HL-60/S4 treated with phorbol 12-myristate 13-acetate at 8.2 ng/mL for 4 days and 3 days (cell line): Measurements from ENCODE around the gene PTPRJ.

Experiments
- in situ Hi-C: fragments of 300-500 bp; cut with MboI; formaldehyde crosslinking; loops from 2 replicates; pipeline ENCODE4 v1.15.0; 2022; ENCODE audit warnings: low sequenced_read_pairs

Gene PTPRJ

DNA sequence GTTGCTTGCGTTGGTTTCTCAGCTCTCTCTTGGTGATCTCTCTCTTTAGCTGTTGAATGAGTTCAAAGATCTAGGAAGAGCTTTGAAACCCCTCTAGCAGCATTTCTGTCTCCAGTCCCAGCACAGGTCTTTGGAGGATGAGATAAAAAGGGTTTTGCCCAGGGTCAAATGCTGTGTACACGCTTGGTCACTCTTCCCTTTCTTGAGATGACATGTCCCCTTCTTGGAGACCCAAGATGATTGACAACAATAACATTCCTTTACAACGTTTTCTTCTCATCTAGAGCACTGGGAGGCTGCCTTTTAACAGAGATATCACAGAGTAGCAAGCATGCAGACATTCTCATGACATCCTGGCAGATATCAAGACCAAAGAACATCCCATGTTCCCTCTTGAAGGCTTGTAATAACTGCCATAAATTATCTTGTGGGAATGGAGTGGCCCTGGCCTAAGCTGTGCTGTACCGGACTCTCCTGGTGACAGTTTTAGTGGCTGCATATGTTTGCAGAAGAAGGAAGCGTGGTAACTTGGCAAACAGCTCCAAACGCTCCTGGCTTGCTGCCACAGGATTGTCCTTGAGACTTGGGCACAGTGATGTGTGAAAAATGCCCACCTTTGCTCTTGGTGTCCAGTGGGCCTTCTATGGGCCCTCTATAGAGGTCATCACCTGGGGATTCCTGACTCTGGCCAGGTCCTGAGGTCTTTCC, 107.8 kb downstream of the PTPRJ start:
- in situ Hi-C loops: no loop called here

DNA sequence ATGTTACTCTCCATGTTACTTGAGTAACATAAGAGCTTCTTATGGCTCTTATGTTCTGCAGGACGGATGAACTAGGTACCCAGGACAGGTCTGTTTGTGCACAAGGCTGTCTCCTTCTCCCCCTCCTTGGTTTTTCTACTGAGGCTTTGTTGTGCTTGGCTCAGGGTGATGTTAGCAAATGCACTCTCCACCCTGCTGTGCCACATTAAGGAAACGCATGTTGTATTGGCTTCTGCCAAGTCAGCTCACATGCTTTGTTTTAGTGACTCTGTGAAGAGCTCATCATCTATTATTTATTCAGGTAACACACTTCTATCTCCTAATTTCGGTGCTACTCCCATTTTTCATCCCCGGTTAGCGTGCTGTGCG, 108.3 kb downstream of the PTPRJ start:
- in situ Hi-C loops: no loop called here

DNA sequence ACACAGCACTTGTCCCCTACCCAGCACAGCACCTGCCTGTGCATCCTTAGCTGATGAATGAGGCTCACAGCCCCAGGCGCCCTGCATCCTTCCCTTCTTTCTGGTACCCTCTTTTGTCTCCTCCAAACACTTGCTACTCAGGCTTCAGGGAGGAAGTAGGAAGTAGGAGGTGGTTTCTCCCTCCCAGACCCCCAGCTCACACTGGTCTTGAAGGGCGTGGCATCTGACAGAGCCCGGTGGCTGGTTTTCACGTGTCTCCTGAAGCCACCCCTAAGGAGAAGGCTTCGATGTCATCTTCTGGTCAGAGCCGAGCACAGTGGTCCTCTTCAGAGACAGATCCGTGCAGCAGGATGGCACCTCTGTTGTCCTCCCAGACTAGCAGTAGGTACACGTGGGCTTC, 109.8 kb downstream of the PTPRJ start:
- in situ Hi-C loops: no loop called here

DNA sequence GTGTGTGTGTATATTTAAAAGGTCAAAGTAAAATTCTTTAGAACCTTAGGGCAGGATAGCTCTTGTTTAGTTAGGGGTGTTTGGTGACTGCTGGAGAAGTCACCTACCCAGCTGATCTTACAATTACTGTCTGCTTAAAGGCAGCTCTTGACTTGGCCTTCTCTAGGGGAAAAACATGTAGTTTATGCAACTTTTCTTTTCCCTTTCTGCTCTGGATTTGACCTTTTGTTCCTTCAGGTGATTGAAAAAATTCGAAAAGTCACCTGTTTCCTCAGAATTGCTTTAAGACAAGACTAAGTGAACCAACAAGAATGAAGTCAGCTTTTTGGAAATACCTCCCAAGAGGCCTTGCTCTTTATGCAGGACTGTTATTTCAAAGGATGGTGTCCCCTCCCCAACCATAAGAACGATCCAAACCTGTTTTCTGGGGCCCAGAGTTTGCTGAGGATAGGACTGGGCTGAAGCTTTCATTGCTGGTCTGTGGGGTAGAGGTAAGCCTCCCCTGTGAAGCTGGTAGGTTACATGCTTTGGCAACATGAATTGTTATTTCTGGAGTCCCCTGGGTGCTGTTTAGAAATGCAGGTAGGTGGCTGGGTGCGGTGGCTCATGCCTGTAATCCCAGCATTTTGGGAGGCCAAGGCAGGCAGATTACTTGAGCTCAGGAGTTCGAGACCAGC, 111.2 kb downstream of the PTPRJ start:
- in situ Hi-C loops: no loop called here

DNA sequence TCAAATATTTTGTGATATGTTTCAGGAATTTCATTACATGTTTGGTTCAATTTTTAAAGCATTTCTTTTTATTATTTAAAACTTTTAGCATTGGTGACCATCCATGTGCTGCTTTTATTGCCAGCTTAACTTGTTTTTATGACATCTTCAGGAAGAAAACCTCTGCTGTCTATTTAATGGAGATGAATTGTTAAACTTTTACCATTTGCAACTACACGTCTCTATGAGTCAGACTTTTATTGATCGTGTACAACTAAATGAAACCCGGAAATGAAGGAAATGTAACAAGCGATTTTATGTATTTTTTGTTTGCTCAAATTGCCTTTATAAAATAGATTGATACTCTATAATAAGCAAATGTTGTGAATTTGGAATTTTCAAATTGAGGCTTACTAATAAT, 113.0 kb downstream of the PTPRJ start:
- in situ Hi-C loops: no loop called here

DNA sequence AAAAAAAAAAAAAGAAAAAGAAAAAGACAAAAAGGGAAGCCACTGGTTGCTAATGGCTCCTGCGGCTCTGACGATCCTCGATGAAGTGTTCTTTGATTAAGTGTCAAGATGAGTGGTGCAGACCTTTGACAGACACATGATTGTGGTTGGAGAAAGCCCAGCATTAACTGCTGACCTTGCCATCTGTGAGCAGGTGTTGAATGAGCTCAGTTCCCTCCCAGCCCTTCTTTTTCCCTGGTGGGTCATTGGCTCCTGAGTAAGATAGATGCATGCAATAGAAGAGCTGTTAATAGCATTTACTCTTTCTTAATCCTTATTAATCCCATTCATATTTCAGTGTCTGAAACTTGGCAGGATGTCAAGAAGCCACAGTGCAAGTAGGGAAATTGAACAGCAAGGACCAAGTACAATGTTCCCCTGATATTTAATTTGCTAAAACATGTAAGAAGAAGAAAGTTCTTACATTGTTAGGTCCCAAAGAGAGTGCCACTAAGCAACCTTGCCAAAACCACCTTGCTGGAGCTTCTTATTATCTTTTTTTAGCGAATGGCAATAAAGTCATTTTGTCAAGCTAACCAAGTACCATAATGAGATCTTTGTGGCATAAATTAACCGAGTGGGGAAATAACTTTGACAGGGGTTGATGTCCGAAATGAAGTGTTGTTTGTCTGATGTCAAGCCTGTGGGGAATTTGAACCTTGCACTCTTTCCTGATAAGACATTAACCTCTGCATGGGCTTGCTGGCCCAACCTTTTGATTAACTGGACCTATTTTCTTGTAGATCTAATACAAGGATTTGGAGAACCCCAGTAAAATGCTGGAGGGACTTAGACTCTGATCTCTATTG, 113.7 kb downstream of the PTPRJ start:
- in situ Hi-C loops: no loop called here

DNA sequence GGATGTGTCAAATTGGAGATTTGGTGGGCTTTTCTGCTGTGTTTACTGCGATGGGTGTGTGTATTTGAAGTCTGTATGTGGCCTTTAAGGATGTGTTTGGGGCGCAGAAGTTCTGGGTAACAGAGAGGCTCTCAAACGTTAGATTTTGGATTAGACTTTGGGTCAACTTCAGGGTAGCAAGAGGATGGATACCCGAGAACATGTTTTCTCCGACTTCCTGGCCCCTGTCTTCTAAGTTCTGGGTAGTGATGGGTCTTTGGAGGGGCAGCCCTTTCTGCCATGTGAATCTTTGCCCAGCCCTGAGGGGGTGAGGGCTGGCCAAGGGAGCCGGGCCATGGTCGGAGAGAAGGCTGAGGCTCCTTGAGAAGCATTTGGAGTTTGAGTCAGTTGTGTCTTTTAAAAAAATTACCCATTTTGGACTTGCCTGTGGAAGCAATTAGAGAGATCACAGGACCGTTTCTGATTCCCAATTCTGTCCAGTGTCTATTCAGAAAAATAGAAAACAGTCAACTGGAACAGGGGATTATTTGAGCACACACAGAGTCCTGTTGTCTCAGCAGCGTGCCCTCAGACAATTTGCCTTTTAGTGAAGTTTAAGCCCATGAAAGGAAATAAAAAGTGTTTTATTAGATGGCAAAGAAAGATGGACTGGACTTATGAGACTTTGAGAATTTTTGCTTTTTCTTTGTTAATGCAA, 114.4 kb downstream of the PTPRJ start:
- in situ Hi-C loops: no loop called here

DNA sequence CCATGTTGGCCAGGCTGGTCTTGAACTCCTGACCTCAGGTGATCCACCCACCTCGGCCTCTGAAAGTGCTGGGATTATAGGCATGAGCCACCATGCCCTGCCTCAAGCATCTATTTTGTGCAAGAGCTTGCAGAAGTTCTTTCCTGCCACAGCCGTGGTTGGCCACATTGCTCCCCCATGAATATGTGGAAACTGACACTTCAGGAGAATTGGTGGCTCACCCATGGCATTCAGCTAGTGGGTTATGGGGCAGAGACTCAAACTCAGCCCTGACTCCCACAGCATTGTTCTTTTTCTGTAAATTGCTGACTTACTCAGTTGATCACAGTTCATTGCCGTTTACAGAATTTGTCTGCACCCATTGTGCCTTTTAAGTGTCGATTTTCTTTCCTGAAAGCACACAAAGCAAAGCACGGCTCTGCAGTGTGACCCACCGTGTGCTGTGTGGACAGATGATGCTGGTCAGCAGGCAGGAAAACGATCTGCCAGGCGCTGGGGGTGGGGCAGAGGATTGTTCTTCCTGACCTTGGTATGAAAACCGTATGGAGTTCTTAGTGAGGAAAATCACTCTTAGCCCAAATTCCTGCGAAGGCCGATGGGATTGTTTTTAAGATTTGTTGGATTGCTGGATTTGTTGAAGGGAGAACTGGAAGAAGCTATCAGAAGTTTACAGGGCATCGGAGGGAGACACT, 115.6 kb downstream of the PTPRJ start:
- in situ Hi-C loops: no loop called here

DNA sequence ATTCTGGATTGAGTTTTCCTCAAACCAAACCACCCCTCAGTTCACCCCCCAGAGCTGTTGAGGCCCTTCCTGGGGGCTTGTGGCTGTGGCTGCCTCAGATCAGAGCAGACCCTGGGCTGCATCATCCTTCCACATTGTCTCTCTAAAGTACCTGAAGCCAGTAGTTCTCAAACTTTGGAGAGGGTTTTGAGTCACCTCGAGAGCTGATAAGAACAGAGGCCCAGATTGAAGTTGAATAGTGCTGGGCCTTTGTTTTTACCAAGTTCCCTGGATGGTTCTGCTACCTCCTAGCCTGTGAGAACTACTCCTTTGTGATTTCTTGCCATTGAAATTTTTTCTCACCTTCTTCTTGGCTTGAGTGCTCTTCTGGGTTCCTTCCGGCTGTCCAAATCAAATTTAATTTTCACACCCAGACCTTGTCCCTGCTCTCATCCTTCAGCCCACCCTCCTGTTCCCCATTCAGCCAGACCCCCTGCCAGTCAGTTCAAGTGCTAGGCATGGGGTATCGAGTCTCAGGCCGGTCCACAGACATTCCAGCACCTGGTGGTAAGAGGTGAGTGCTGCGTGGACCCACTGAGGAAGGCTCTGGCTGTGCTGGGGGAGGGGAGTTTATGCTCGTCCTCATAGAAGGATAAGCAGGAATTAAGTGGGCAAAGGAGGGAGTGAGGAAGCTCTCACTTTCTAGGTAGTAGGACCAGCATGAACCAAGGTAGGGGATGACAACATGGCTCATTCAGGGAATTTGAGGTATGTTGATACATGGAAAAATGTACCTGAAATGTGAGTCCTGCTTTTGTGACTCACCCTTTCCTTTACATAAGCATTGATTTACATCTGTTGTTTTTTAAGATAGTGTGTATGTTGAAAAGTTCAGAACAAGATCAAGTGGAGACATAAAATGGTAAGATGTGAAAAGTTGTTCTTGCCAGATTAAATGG, 116.5 kb downstream of the PTPRJ start:
- in situ Hi-C loops: no loop called here

DNA sequence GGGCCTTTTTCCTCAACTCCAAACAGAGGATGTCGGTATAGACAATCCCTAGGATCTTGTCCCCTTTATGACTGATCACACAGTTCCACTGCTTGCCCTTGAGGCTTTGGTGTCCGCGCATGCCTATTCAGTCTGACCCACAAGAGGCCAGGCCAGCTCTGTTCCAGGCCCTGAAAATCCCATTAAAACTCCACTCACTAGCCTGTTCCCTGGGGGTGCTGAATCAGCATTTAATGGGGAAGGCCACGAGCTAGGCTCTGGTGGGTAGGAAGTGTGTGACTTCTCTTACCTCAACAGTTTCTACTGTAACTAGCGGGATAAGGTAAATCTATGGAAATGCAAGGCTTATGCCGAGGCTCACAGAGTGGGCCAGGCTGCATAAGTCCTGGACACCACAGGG, 117.7 kb downstream of the PTPRJ start:
- in situ Hi-C loops: no loop called here

DNA sequence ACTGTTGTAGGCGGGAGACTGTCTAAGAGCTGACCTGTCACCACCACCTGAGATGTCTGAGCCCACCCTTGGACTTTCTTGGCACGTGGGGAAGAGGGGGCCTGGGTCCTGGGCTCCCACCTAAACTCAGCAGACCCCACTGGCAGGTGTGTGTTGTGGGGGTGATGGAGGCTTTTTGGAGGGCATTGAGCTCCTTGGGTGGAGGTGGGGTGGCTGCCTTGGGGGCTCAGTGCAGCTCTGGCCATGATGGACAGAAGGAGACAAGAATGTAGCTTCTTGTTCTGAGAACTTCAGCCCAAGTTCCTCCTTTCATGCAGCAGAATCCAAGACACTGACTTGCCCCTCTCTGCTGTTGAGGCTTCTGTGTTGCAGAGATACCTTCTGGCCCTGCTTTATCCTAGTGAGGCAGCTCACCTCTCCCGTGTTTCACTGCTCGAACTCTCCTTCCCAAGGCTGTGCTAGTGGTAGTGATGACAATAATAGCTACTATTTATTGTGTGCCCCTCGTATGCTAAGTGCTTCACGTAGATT, 119.6 kb downstream of the PTPRJ start:
- in situ Hi-C loops: no loop called here

DNA sequence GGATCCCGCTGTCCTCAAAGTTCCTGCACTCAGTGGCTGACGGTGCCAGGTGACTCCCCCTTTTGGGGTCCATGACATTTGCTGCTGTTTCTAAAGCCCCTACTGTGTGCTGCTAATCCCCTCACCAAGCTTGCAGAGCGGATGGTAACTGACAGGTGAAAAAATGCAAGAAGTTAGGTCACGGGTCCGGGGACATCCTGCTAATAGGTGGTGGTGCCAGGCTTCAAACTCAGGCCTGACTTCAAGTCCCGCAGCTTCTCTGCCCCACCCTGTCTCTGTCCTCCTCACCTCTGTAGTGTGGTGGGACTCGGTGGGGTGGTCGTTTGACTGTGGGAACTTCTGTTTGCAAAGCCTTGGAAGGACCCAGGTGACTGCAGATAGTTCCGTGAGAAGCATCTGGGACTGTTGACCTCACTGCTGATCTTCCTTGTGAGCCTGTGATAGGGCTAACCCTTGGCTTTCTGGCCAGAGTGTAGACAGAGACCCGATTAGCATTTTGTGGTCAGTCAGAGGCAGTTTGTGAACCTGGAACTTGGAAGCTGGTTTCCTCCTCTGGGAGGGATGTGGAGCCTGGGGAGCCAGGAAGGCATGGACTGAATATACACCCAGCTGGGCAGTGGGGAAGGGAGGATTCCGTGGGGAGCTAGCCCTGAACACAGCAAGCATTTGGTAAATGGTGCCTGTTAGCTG, 120.8 kb downstream of the PTPRJ start:
- in situ Hi-C loops: no loop called here

DNA sequence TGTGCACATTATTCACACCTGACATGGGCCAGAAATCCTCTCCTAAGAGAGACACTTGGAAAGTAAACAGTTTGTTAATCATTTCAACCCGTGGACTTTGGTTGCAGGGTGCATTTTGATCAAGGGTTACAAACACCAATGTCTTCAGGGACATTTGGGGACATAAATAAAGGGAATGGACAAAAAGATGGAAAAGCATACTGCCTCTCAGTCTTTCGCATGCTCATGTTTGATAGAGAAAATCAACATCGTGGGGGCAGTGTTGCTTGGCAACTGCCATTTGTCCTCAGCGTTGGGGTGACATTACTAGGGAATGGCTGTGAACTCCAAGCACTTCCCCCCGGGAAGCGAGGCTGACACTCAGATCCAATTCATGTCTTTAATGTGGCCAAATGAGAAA, 121.6 kb downstream of the PTPRJ start:
- in situ Hi-C loops: no loop called here

DNA sequence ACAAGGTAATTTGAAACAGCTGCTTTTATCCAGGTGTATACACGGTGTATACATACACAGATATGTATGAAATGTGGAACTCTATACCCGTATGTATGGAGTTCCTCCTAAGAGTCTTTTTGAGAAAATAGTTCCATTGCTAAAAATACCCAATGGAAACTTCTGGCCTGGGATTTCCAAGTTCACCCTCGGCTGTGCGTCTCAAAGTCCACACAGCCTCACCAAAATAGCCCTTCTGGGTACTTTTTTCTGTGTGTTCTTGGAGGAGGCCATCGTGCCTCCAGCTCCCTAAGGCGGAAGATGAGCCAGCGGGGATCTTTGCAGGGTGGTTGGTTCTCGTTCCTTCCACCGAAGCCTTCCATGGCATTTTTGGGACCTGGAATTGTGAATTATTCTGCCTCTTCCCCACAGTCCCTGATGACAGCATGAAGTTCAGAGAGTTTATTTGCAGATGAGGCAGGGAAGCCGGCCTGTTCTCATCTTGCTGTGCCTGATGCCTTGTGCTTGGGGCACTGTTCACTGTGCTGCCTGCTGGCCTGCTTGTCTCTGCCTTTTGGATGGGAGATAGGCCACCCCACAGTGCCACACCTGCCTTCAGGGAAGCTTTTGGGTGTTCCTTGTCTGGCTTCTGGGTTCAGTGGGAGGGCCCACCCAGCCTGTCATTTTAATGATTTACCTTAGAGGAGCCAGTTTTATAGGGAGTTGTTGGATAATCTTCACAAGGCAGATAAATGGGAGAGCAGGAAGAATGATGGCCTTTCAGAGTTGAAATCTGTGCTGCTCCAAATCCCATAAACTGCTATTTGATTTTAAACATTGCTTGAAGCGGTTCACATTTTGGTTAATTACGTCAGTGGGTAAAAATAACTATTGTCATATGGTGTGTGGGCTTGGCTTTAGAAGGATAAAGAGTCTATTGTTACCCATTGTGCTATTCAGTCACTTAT, 123.5 kb downstream of the PTPRJ start:
- in situ Hi-C loops: no loop called here

DNA sequence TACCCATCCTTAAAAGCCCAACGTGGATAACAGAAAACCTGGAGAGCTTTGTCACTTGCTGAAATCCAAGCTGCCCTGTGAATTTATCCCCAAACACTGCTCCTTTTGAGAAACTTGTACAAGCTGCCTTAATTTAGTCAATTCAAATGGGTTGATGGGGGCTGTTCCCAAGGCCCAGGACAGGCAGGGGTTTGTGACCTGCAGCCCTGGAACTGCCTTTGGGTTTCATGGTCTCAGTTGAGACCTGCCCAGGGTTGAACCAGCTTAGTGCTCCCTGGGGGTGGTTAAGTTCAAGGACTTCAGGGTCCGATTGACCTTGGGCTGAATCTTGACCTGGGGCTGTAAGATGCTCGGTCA, 124.2 kb downstream of the PTPRJ start:
- in situ Hi-C loops: no loop called here

DNA sequence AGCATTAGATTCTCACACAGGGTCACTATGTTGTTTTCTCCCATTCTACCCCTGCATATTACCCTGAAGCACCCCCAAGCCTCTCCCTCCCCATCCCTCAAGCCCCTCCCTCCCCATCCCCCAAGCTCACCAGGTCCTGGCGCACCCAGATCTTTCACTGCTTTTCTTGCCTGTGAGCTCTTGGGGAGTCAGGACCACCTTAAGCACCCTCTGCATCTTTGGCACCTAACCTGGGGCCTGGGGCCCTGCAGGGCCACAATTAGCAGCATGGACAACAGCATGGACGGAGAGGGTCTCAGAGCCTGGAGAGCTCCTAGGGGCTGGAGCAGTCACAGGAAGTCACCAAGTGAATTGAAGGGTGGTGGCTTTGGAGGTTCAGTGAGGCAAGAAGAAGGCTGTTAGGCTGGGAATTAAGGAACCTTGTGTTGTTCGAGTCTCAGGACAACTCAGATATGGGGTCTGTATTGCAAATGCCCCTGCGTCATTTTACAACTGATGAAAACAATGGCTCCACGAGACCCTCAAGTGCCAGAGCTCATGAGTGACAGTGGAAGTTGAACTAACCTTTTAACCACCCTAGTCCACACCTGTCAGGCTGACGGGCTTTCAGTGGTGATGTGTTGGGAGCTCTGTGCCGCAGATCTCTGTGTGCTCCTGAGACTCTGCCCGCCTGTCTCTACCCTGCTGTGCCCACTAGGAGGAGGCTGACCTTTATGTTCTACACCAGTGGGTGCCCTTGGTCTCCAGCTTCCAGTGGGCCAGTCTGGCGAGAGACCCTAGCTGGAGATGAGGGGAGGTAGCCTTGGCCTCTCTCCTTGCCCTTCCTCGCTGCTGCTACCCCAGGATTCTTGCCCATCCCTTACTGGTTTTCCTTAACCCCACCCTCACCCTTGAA, 125.0 kb downstream of the PTPRJ start:
- in situ Hi-C loops: loop anchor here (5.0 kb wide), 1 partner anchor 168 kb away; no protein-coding TSS in a partner anchor

DNA sequence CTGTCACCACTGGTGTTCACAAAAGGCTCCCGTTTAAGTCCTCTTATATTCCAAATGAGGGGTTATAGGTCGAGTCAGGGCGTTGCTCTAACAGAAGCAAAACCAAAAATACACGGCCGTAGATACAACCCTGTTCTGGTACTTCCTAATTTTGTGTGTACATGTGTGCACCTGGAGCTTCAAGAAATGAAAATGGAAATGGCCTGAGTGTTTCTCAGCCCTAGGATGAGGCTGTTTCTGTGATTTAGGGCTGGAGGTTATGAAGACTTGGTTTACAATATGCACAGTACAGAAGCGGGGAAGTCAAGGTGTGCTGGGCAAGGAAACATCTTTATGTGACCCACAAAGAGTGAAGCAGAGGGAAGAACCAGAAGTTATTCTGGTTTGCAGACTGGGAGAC, 125.8 kb downstream of the PTPRJ start:
- in situ Hi-C loops: loop anchor here (5.0 kb wide), 1 partner anchor 169 kb away; no protein-coding TSS in a partner anchor
